HL-60 (cell line): ENCODE data around the gene TSC1.

ENCODE experiments used
- DNase-seq, 2 experiments: peaks; one replicate each; pipeline ENCODE4 v3.0.0-alpha.2; 2010 to 2020; ENCODE audit warnings: low read depth in 1 of 2, low spot score in 1 of 2
- H3K27ac ChIP-seq: fragments of 250-450 bp; sonication (Bioruptor Pico); replicated peaks from 2 replicates; pipeline ENCODE4 v1.5.1; 2020; ENCODE audit warnings: mild to moderate bottlenecking, moderate library complexity
- H3K27me3 ChIP-seq: fragments of 250-450 bp; sonication (Bioruptor Pico); 2 replicates; pipeline ENCODE4 v1.5.1; 2021; ENCODE audit warnings: mild to moderate bottlenecking, moderate library complexity; ENCODE audit not compliant: insufficient read depth, poor library complexity, severe bottlenecking
- H3K4me3 ChIP-seq: replicated peaks from 2 replicates; pipeline ENCODE4 v1.5.1; 2011; ENCODE audit warnings: mild to moderate bottlenecking, control low read depth, low read length; ENCODE audit not compliant: insufficient read depth
- GABPA ChIP-seq: IDR thresholded peaks from 2 replicates; pipeline ENCODE4 v1.6.1; 2012; ENCODE audit warnings: low read depth
- POLR2AphosphoS5 ChIP-seq: IDR thresholded peaks from 2 replicates; pipeline ENCODE4 v1.6.1; 2012; ENCODE audit warnings: low read depth
- SPI1 ChIP-seq: IDR thresholded peaks from 2 replicates; pipeline ENCODE4 v1.6.1; 2012; ENCODE audit warnings: low read depth, mild to moderate bottlenecking, borderline replicate concordance
- TF ChIP-seq, protein P1 (sequence below): IDR thresholded peaks from one replicate; pipeline ENCODE4 v1.5.1; 2011; ENCODE audit warnings: low read length, control low read depth, inconsistent platforms; ENCODE audit not compliant: insufficient read depth
- TF ChIP-seq, protein P2 (sequence below): IDR thresholded peaks from 2 replicates; pipeline ENCODE4 v1.6.1; 2012; ENCODE audit warnings: low read depth; ENCODE audit not compliant: insufficient replicate concordance

Gene TSC1

DNA sequence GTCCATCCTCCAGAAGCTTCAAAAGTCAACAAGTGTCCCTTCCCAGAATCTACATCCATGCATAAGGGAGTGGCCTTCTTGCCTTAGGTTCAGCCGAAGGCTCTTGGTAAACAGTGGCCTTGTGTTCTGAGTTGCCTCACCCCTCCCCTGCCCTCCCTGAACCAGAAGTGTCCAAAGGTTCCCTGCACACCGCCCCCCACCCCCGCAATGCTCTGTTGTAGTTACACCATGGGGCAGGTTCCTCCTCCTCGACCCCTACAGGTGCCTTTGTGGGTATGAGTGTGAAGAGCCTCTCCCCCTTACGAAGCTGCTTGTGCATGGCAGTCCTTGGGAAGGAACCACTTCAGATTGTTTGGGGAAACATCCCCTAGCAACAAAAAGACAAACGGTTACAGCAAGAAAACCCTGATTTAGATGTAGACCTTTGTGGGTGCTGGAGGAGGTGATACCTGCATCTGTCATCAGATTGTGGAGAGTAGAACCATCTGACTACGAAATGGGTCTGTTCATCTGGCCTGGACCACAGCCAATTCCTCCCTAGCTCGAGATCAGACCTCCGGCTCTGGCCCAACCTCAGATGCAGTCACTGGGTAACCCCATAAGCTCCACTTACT is 58.6 kb downstream of the TSC1 start:
- TF ChIP-seq GABPA (no peak), POLR2AphosphoS5 (no peak), SPI1 (no peak)
- TF ChIP-seq, protein P1, sequence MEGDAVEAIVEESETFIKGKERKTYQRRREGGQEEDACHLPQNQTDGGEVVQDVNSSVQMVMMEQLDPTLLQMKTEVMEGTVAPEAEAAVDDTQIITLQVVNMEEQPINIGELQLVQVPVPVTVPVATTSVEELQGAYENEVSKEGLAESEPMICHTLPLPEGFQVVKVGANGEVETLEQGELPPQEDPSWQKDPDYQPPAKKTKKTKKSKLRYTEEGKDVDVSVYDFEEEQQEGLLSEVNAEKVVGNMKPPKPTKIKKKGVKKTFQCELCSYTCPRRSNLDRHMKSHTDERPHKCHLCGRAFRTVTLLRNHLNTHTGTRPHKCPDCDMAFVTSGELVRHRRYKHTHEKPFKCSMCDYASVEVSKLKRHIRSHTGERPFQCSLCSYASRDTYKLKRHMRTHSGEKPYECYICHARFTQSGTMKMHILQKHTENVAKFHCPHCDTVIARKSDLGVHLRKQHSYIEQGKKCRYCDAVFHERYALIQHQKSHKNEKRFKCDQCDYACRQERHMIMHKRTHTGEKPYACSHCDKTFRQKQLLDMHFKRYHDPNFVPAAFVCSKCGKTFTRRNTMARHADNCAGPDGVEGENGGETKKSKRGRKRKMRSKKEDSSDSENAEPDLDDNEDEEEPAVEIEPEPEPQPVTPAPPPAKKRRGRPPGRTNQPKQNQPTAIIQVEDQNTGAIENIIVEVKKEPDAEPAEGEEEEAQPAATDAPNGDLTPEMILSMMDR: no peak
- TF ChIP-seq, protein P2, sequence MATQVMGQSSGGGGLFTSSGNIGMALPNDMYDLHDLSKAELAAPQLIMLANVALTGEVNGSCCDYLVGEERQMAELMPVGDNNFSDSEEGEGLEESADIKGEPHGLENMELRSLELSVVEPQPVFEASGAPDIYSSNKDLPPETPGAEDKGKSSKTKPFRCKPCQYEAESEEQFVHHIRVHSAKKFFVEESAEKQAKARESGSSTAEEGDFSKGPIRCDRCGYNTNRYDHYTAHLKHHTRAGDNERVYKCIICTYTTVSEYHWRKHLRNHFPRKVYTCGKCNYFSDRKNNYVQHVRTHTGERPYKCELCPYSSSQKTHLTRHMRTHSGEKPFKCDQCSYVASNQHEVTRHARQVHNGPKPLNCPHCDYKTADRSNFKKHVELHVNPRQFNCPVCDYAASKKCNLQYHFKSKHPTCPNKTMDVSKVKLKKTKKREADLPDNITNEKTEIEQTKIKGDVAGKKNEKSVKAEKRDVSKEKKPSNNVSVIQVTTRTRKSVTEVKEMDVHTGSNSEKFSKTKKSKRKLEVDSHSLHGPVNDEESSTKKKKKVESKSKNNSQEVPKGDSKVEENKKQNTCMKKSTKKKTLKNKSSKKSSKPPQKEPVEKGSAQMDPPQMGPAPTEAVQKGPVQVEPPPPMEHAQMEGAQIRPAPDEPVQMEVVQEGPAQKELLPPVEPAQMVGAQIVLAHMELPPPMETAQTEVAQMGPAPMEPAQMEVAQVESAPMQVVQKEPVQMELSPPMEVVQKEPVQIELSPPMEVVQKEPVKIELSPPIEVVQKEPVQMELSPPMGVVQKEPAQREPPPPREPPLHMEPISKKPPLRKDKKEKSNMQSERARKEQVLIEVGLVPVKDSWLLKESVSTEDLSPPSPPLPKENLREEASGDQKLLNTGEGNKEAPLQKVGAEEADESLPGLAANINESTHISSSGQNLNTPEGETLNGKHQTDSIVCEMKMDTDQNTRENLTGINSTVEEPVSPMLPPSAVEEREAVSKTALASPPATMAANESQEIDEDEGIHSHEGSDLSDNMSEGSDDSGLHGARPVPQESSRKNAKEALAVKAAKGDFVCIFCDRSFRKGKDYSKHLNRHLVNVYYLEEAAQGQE: no peak
- H3K27ac ChIP-seq: no peak overlapping the region
- H3K27me3 ChIP-seq: no peaks in the 10 kb centered on the region

DNA sequence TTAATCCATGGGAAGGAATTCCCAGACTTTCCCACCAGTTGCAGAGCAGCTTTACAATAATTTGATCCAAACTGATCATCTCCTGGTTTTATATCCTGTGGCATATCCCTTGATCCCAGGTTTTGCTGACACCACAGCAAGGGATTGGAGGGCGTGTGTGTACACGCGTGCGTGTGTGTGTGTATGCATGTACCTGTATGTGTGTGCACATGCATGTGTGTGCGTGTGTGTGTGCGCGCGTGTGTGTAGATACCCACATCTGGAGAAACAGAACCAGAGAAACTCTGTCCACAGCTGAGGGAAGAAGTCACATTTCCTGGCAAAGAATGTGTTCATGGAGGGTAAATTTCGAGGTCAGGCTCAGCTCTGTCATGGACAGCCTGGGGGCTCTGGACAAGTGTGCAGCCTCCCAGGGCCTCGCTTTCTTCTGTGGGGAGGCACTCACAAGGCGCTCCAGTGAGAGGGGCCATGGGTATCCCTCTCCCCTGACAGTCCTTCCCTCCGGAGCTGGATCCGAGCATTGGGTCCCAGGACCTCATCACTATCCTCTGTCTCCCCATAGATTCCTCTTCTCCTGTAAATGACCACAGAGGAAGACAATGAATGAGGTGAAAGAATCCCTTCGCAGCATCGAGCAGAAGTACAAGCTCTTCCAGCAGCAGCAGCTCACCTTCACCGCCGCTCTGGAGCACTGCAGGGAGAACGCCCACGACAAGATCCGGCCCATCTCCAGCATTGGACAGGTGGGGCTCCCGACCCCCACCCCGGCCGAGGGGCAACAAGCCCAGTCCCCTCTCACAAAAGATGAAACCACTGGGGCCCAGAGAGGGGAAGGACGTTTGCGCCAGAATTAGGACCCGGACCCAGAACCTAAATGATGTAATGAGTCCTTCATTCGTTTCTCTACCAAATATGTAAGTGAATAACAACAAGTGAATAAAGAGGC is 60.8 kb downstream of the TSC1 start:
- TF ChIP-seq POLR2AphosphoS5: no peak
- TF ChIP-seq, protein P2: no peak
- TF ChIP-seq SPI1: no peak
- TF ChIP-seq GABPA: no peak
- TF ChIP-seq, protein P1: no peak
- Histone ChIP-seq H3K27me3 (no peaks in the 10 kb centered on the region), H3K27ac (no peak overlapping the region), H3K4me3 (no peak overlapping the region)
- no peak for DNase-seq

More for the DNA sequence above, 58.6 kb downstream of the TSC1 start:
- no peak overlapping the region for H3K4me3 ChIP-seq
- DNase-seq: peak; percentile 12 to 32

DNA sequence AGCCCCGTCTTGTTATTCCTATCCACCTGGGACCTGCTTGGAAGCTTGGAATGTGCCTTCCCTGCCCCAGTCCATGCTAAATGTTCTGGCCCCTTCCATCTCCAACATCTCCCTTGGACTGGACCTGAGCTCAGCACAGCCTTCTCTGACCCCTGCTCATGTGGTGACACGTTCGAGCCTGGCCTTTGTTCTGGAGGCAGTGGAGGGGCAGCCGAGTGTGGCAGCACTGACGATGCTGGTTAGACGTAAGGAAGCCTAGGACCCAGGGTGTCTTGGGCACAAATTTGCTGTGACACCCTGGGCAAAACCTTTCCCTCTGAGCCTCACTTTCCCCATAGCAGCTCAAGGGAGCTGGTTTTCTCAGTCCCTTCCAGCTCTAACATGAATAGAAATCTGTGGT is 61.8 kb downstream of the TSC1 start:
- no peaks in the 10 kb centered on the region for H3K27me3 ChIP-seq

More for the DNA sequence above, 61.8 kb downstream of the TSC1 start:
- DNase-seq: no peak
- TF ChIP-seq, protein P2: no peak
- no peak for TF ChIP-seq POLR2AphosphoS5
- TF ChIP-seq, protein P1: no peak
- no peak for TF ChIP-seq GABPA
- Histone ChIP-seq H3K27ac (no peak overlapping the region), H3K4me3 (no peak overlapping the region)
